IPS-20b (cell line): ENCODE measurements around the gene SGCD.

Experiments used
- H3K27ac ChIP-seq: one replicate; pipeline ENCODE4 v1.5.1; 2013; ENCODE audit warnings: low read length
- H3K27me3 ChIP-seq: 2 replicates; pipeline ENCODE4 v1.6.1; 2013; ENCODE audit warnings: mild to moderate bottlenecking, low read length, inconsistent platforms; ENCODE audit not compliant: insufficient read depth
- H3K36me3 ChIP-seq: 2 replicates; pipeline ENCODE4 v1.6.1; 2013; ENCODE audit warnings: low read depth, mild to moderate bottlenecking, inconsistent platforms, low read length, moderate library complexity; ENCODE audit not compliant: insufficient read depth
- H3K4me1 ChIP-seq: 2 replicates; pipeline ENCODE4 v1.6.1; 2013; ENCODE audit warnings: mild to moderate bottlenecking, control low read depth, inconsistent platforms, low read length, moderate library complexity; ENCODE audit not compliant: insufficient read depth
- H3K4me3 ChIP-seq: 2 replicates; pipeline ENCODE4 v1.5.1; 2013; ENCODE audit warnings: mild to moderate bottlenecking, low read length, inconsistent platforms
- H3K9ac ChIP-seq: 2 replicates; pipeline ENCODE4 v1.6.1; 2013; ENCODE audit warnings: low read depth, mild to moderate bottlenecking, inconsistent platforms, low read length, moderate library complexity
- H3K9me3 ChIP-seq: 2 replicates; pipeline ENCODE4 v1.6.1; 2013; ENCODE audit warnings: mild to moderate bottlenecking, low read depth, low read length, inconsistent platforms; ENCODE audit not compliant: insufficient read depth

Gene SGCD

GRCh38 chr5:156491766-156492165, 164.8 kb downstream of the SGCD start:
- no peaks in the 10 kb centered on the region for H3K9me3 ChIP-seq
- no peaks in the 10 kb centered on the region for H3K27me3 ChIP-seq
- H3K4me1 ChIP-seq: no peaks in the 10 kb centered on the region
- H3K9ac ChIP-seq: no peak overlapping the region
- H3K36me3 ChIP-seq: no peaks in the 10 kb centered on the region
- no peak overlapping the region for H3K27ac ChIP-seq
- no peak overlapping the region for H3K4me3 ChIP-seq

GRCh38 chr5:156496291-156496690, 169.3 kb downstream of the SGCD start:
- Histone ChIP-seq H3K9ac (no peak overlapping the region), H3K9me3 (no peaks in the 10 kb centered on the region), H3K4me1 (no peaks in the 10 kb centered on the region), H3K36me3 (no peaks in the 10 kb centered on the region), H3K27ac (no peak overlapping the region), H3K4me3 (no peak overlapping the region), H3K27me3 (no peaks in the 10 kb centered on the region)

GRCh38 chr5:156497804-156498208, 170.8 kb downstream of the SGCD start:
- no peaks in the 10 kb centered on the region for H3K9me3 ChIP-seq
- no peak overlapping the region for H3K9ac ChIP-seq
- no peak overlapping the region for H3K27ac ChIP-seq
- H3K4me3 ChIP-seq: no peak overlapping the region
- no peaks in the 10 kb centered on the region for H3K27me3 ChIP-seq
- H3K4me1 ChIP-seq: no peaks in the 10 kb centered on the region
- H3K36me3 ChIP-seq: no peaks in the 10 kb centered on the region

DNA sequence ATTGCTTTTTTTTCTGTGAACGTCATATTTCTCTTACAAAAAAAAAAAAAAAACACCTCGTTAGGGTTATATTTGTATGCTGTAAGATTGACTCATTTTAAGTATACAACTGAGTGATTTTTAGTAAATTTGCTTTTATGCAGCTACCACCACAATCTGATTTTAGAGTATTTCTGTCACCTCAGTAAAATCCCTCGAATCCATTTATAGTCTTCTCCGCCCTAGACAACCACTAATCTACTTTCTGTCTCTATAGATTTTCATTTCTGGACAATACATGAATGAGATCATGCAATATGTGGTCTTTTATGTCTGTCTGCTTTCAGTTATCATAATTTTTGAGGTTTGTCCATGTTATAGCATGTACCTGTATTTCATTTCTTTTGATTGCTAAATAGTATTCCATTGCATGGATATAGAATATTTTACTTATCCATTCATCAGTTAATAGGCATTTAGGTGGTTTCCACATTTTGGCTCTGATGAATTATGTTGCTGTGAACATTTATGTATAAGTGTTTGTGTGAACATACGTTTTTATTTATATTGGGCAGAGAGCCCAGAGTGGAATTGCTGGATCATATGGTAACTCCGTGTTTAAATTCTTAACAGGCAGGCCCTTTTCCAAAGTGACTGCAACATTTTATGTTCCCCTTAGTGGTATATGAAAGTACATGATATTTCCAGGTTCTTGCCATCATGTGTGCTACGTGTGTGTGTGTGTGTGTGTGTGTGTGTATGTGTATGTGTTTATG, 171.4 kb downstream of the SGCD start:
- no peaks in the 10 kb centered on the region for H3K27me3 ChIP-seq
- no peak overlapping the region for H3K27ac ChIP-seq
- H3K9ac ChIP-seq: no peak overlapping the region
- H3K9me3 ChIP-seq: no peaks in the 10 kb centered on the region
- no peaks in the 10 kb centered on the region for H3K4me1 ChIP-seq
- no peak overlapping the region for H3K4me3 ChIP-seq
- H3K36me3 ChIP-seq: no peaks in the 10 kb centered on the region

DNA sequence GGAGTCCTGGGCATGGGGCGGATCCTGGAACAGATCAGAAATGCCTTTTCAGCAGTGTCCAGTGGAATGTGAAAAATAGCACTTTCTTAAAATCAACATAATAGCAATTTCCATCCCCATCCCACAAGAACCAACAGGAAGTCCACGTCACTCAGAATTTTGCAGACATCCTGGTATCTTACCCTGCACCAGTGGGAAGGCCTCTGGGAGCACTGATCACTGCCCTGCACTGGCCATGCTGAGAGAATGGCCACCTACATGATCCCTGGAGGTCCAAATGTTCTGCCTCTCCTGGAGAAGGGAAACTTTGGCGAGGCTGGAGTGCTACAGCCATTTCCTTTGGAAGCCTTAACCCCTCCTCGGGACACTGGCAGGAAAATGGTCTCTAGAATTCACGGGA, 173.8 kb downstream of the SGCD start:
- Histone ChIP-seq H3K4me1 (no peaks in the 10 kb centered on the region), H3K27me3 (no peaks in the 10 kb centered on the region), H3K4me3 (no peak overlapping the region), H3K9ac (no peak overlapping the region), H3K9me3 (no peaks in the 10 kb centered on the region), H3K36me3 (no peaks in the 10 kb centered on the region), H3K27ac (no peak overlapping the region)

DNA sequence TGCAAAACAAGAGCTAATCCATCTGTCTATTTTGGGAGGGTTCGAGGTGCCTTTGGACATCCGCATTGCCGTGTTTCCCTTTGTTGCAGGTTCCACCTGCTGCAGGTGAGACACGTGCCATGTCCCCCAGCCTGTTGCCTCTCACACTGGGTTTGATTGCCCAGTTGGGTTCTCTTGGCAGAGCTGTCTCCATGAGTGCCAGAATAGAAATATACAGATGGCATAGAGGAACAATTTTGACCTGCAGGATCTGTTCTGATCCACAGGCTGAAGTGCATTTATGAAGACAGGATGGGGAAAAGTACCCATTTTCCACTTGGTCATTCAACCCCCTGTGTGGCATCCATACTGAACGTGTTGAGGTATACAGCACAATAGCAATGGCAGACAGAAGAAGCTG, 178.1 kb downstream of the SGCD start:
- Histone ChIP-seq H3K27ac (no peak overlapping the region), H3K36me3 (no peaks in the 10 kb centered on the region), H3K9me3 (no peaks in the 10 kb centered on the region), H3K4me3 (no peak overlapping the region), H3K9ac (no peak overlapping the region), H3K27me3 (no peaks in the 10 kb centered on the region), H3K4me1 (no peaks in the 10 kb centered on the region)

- peaks cover 5% of the 10 kb centered on the region; the same call in 1 of the 2 replicates for H3K9me3 ChIP-seq
- no peaks in the 10 kb centered on the region; the same call in 1 of the 2 replicates for H3K4me1 ChIP-seq
- no peaks in the 10 kb centered on the region for H3K27me3 ChIP-seq
- no peaks in the 10 kb centered on the region for H3K36me3 ChIP-seq
- H3K9ac ChIP-seq: no peak overlapping the region
- no peak overlapping the region for H3K4me3 ChIP-seq
- no peak overlapping the region for H3K27ac ChIP-seq
Measured at GRCh38 chr5:156513123-156513815, 186.3 kb downstream of the SGCD start.

- Histone ChIP-seq H3K27me3 (no peaks in the 10 kb centered on the region), H3K27ac (no peak overlapping the region), H3K4me3 (no peak overlapping the region), H3K9ac (no peak overlapping the region), H3K9me3 (peaks cover 17% of the 10 kb centered on the region; the same call in 1 of the 2 replicates), H3K36me3 (no peaks in the 10 kb centered on the region), H3K4me1 (no peaks in the 10 kb centered on the region; the same call in 1 of the 2 replicates)
Measured at GRCh38 chr5:156515121-156515520, 188.2 kb downstream of the SGCD start.

DNA sequence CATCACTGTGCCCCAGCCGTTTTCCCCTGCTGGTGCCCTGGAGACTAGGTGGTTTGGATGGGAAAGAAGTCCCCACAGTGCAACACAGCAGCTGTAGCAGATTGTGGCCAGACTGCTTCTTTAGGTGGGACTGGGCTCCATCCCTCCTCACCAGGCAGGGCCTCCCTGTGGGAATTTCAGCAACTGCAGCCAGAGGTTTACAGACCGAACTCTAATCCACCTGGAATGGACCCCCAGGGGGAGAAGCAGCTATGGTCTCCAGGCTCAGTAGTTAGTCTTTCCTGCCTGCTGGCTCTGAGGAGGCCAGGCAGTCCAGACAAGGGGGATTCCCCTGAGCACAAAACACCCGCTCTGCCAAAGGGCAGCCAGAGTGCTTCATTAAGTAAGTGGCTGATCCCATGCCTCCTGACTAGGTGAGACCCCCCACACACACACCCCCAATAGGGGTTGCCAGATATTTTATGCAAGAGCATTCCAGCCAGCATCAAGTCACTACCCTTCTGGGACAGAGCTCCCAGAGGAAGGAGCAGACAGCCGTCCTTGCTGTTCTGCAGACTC, 188.9 kb downstream of the SGCD start:
- Histone ChIP-seq H3K9ac (no peak overlapping the region), H3K4me1 (no peaks in the 10 kb centered on the region; the same call in 1 of the 2 replicates), H3K4me3 (no peak overlapping the region), H3K27ac (no peak overlapping the region), H3K27me3 (no peaks in the 10 kb centered on the region), H3K9me3 (peaks cover 17% of the 10 kb centered on the region; the same call in 1 of the 2 replicates), H3K36me3 (no peaks in the 10 kb centered on the region)

GRCh38 chr5:156522651-156523529, 195.9 kb downstream of the SGCD start:
- no peak overlapping the region for H3K4me3 ChIP-seq
- H3K9me3 ChIP-seq: 0 out of 2 replicates have a peak, but pooled peaks cover 11% of the 10 kb centered on the region
- no peaks in the 10 kb centered on the region for H3K36me3 ChIP-seq
- no peaks in the 10 kb centered on the region for H3K4me1 ChIP-seq
- no peak overlapping the region for H3K9ac ChIP-seq
- H3K27me3 ChIP-seq: no peaks in the 10 kb centered on the region
- H3K27ac ChIP-seq: no peak overlapping the region

DNA sequence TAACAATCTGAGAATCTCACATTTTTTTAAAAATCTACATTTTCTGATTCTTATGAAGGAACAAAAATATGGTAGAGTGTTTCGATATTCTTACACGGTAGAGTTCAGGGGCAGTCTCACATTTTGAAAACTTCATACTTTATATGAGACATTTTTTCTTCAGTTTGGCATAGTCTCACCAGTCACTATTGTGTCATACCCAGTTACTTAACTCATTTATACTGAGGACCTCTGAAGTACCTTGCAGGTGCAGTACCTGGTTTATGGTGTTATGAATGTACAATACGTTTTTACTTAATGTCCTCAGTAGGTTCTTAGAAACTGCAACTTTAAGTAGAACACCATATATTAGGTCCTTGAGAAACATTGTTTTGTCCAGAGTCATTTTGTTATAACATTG, 196.6 kb downstream of the SGCD start:
- H3K4me3 ChIP-seq: no peak overlapping the region
- no peaks in the 10 kb centered on the region for H3K36me3 ChIP-seq
- H3K9me3 ChIP-seq: 0 out of 2 replicates have a peak, but pooled peaks cover 8% of the 10 kb centered on the region
- H3K4me1 ChIP-seq: no peaks in the 10 kb centered on the region
- H3K27me3 ChIP-seq: no peaks in the 10 kb centered on the region
- H3K27ac ChIP-seq: no peak overlapping the region
- H3K9ac ChIP-seq: no peak overlapping the region
